K562 (cell line): ENCODE measurements around the gene SERTAD3. TPM values are rescaled to one million over a fixed set of nuclear protein-coding genes. Genes with fewer than 3 reads are reported as not detected.

Source experiments
- CHD1 ChIP-seq: fragments of 200-600 bp; sonication (generic); IDR thresholded peaks from one replicate; pipeline ENCODE4 v1.6.1; 2012; ENCODE audit warnings: mild to moderate bottlenecking, moderate library complexity, low read length, inconsistent platforms
- EWSR1 ChIP-seq: fragments of 450-650 bp; IDR thresholded peaks from 2 replicates; pipeline ENCODE4 v1.6.1; 2018; ENCODE audit warnings: borderline replicate concordance, mild to moderate bottlenecking, low read depth, moderate library complexity; ENCODE audit not compliant: partially characterized antibody
- MAZ ChIP-seq, 2 experiments: fragments of 450-650 bp in 1 of 2; sonication (generic) in 1 of 2; formaldehyde crosslinking; IDR thresholded peaks in 1 of 2; conservative IDR thresholded peaks in 1 of 2; 2 replicates each; pipeline versions ENCODE4 v1.4.0 to v1.5.0; 2020; ENCODE audit warnings: mild to moderate bottlenecking in 1 of 2, missing genetic modification reagents in 1 of 2
- MLLT1 ChIP-seq, 2 experiments: fragments of 450-650 bp; IDR thresholded peaks; 2 replicates each; pipeline ENCODE4 v1.6.1; 2016
- NFE2 ChIP-seq: IDR thresholded peaks from 2 replicates; pipeline ENCODE4 v1.6.1; 2014; ENCODE audit warnings: antibody characterized with exemption, low read depth
- NR2C2 ChIP-seq, 2 experiments: fragments of 200-800 bp in 1 of 2; sonication (Bioruptor generic) in 1 of 2; sonication (generic) in 1 of 2; formaldehyde crosslinking in 1 of 2; IDR thresholded peaks; 2 replicates each; pipeline versions ENCODE4 v1.6.1 to v1.8.0; 2016 to 2022; ENCODE audit warnings: mild to moderate bottlenecking in 1 of 2, missing compliant biosample characterization in 1 of 2, missing genetic modification characterization in 1 of 2, missing genetic modification reagents in 1 of 2
- SMARCB1 ChIP-seq: IDR thresholded peaks from 2 replicates; pipeline ENCODE4 v1.6.1; 2011; ENCODE audit warnings: improper control_type of control experiment, low read depth; ENCODE audit not compliant: insufficient read length
- TOE1 ChIP-seq, 2 experiments: fragments of 450-650 bp in 1 of 2; sonication (generic) in 1 of 2; formaldehyde crosslinking in 1 of 2; IDR thresholded peaks; 2 replicates each; pipeline versions ENCODE4 v1.7.1 to v1.8.0; 2016 to 2022; ENCODE audit warnings: borderline replicate concordance in 2 of 2, mild to moderate bottlenecking in 2 of 2, antibody characterized with exemption in 1 of 2, inconsistent platforms in 1 of 2, low read depth in 1 of 2, missing genetic modification reagents in 1 of 2, moderate library complexity in 1 of 2
- ZFP36 ChIP-seq: fragments of 150-350 bp; IDR thresholded peaks from 2 replicates; pipeline ENCODE4 v1.6.1; 2018; ENCODE audit warnings: low read length, low read depth; ENCODE audit not compliant: partially characterized antibody
- ZNF778 ChIP-seq: fragments of 450-650 bp; formaldehyde crosslinking; IDR thresholded peaks from 2 replicates; pipeline ENCODE4 v1.4.0; 2020; ENCODE audit warnings: mild to moderate bottlenecking, moderate library complexity
- polyA plus RNA-seq, 8 experiments: library from polyadenylated mRNA; depleted of rRNA in 4 of 8; stranded (reverse) in 5 of 8; unstranded in 3 of 8; fragments of >200 nt; fragmentation: Nextera tagmentation in 2 of 8; fragmentation: Illumina TruSeq in 1 of 8; extraction: Ambion mirVana in 2 of 8; extraction: Trizol in 1 of 8; gene quantifications; 2 replicates each; pipeline versions ENCODE4 v1.2.1 to v1.2.3, GENCODE V29; 2011 to 2014; ENCODE audit warnings: inconsistent platforms in 1 of 8, missing spikeins in 1 of 8
- total RNA-seq, 7 experiments: library from RNA; depleted of rRNA in 6 of 7; stranded (reverse); fragments of >200 nt in 6 of 7; fragmentation: Illumina TruSeq in 2 of 7; extraction: Trizol in 2 of 7; gene quantifications; 2 replicates each; pipeline versions ENCODE4 v1.2.1 to v1.2.3, GENCODE V29; 2011 to 2021; ENCODE audit warnings: low replicate concordance in 1 of 7
- TF ChIP-seq, protein P1 (sequence below): fragments of 250-450 bp; sonication (Bioruptor Pico); IDR thresholded peaks from 2 replicates; pipeline ENCODE4 v1.4.0; 2020; ENCODE audit warnings: mild to moderate bottlenecking
- TF ChIP-seq, protein P2 (sequence below): fragments of 450-650 bp; formaldehyde crosslinking; IDR thresholded peaks from 2 replicates; pipeline ENCODE4 v1.4.0; 2020; ENCODE audit warnings: mild to moderate bottlenecking, moderate library complexity

The SERTAD3 gene
- total and polyA plus RNA-seq, 9 of the 15 experiments (the other 6 are each of a cell fraction or from before 2014, with no cell fraction given), result 5.4 to 28.9 (median 17.5) TPM

GRCh38 chr19:40443131-40443999, 770 bp downstream of the SERTAD3 start (continued):
- TF ChIP-seq TOE1 (IDR thresholded peaks at IDR 0.05; ENCODE audit: borderline replicate concordance) (no peak; the same call in 1 of the 2 replicates), TOE1 (CRISPR knock-in tag; IDR thresholded peaks at IDR 0.05; ENCODE audit: borderline replicate concordance, low read depth) (no peak), MLLT1 (IDR thresholded peaks at IDR 0.05) (peak in 1 of 2 experiments; percentile 76; a peak in 2 of 4 replicates), MAZ (CRISPR knock-in tag; conservative IDR thresholded peaks at IDR 0.05 in 1 of 2, IDR thresholded peaks at IDR 0.05 in 1 of 2) (peak; percentile 98), NFE2 (peak; percentile 5; the same call in 1 of the 2 replicates), SMARCB1 (no peak), EWSR1 (no peak), NR2C2 (CRISPR knock-in tag; IDR thresholded peaks at IDR 0.05) (peak; percentile 87), NR2C2 (tag; IDR thresholded peaks at IDR 0.05) (peak; percentile 85), CHD1 (peak; percentile 95), ZFP36 (no peak), ZNF778 (CRISPR knock-in tag) (no peak)
- TF ChIP-seq, protein P1, sequence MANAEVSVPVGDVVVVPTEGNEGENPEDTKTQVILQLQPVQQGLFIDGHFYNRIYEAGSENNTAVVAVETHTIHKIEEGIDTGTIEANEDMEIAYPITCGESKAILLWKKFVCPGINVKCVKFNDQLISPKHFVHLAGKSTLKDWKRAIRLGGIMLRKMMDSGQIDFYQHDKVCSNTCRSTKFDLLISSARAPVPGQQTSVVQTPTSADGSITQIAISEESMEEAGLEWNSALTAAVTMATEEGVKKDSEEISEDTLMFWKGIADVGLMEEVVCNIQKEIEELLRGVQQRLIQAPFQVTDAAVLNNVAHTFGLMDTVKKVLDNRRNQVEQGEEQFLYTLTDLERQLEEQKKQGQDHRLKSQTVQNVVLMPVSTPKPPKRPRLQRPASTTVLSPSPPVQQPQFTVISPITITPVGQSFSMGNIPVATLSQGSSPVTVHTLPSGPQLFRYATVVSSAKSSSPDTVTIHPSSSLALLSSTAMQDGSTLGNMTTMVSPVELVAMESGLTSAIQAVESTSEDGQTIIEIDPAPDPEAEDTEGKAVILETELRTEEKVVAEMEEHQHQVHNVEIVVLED (CRISPR knock-in tag), result peak; percentile 76
- TF ChIP-seq, protein P2, sequence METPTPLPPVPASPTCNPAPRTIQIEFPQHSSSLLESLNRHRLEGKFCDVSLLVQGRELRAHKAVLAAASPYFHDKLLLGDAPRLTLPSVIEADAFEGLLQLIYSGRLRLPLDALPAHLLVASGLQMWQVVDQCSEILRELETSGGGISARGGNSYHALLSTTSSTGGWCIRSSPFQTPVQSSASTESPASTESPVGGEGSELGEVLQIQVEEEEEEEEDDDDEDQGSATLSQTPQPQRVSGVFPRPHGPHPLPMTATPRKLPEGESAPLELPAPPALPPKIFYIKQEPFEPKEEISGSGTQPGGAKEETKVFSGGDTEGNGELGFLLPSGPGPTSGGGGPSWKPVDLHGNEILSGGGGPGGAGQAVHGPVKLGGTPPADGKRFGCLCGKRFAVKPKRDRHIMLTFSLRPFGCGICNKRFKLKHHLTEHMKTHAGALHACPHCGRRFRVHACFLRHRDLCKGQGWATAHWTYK, result peak; percentile 36; the same call in 1 of the 2 replicates
